Measurements from ENCODE around the gene ESR1. TPM values are rescaled to one million over a fixed set of nuclear protein-coding genes. Genes with fewer than 3 reads are reported as not detected.

ESR1 gene
- total and polyA plus RNA-seq, 2 donors from 2014 or later = 1.1 to 5.2 TPM

DNA sequence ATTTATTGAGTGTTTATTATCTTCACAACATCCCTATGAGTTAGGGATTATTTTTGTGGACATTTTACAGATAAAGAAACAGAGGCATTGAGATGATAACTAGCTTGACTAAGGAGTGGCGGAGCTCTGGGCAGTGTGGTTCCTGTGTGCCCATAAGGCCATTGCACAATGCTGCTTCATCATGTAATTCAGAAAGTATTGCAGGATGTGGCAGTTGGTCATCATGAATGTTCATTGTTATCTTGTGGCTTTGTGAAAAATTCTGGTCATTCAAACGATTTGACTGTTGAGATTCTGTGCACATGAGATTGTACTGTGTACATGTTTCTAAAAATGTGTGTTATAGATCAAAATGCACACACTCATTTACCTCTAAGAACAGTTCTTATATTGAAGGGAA, 150.8 kb downstream of the ESR1 start:
- no peaks in the 10 kb centered on the region for H3K27me3 ChIP-seq (ENCODE audit: control insufficient read depth, insufficient read depth, low read length)
- no peaks in the 10 kb centered on the region for H3K9me3 ChIP-seq (ENCODE audit: control insufficient read depth in 2 of 3, insufficient read depth in 1 of 3, low read length in 3 of 3)
- H3K27ac ChIP-seq (ENCODE audit: low read depth in 2 of 2, low read length in 2 of 2) = no peak overlapping the region
- H3K9ac ChIP-seq (ENCODE audit: low read length in 3 of 3) = no peak overlapping the region
- H3K36me3 ChIP-seq (ENCODE audit: control insufficient read depth in 2 of 3, insufficient read depth in 3 of 3, low read length in 3 of 3) = no peaks in the 10 kb centered on the region
- FAIRE-seq = no peak
- TF ChIP-seq CTCF (IDR thresholded peaks at IDR 0.05; ENCODE audit: borderline replicate concordance, extremely low read depth, insufficient read depth) = no peak
- no peaks in the 10 kb centered on the region for H3K4me1 ChIP-seq (ENCODE audit: control insufficient read depth in 2 of 3, insufficient read depth in 2 of 3, low read depth in 1 of 3, low read length in 3 of 3)
- intact Hi-C loops (cut with DNase I) = no loop called here
- no peak for DNase-seq
- no peak overlapping the region for H3K4me3 ChIP-seq (ENCODE audit: low read length in 3 of 3)

DNA sequence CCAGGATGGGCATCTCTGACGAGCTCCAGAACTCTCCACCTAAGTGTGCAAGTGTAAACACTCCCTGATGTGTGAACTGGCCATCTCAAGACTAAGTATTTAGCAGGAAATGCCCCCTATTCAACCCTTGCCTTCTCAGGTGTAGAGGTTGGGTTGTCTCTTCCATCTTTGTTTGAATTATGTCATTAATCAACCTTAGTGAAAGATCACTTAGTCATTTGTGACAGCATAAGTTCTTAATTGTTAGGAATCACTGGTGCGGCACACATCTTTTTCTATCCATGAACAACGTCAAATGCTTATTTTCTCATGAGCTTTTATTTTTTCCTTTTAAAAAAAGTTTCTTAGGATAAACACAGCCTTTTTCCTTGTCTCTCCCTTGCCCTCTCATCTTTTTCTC, 151.6 kb downstream of the ESR1 start:
- intact Hi-C loops (cut with DNase I) = no loop called here
- Histone ChIP-seq H3K9ac (ENCODE audit: low read length in 3 of 3) (no peak overlapping the region), H3K4me3 (ENCODE audit: low read length in 3 of 3) (no peak overlapping the region), H3K27ac (ENCODE audit: low read depth in 2 of 2, low read length in 2 of 2) (no peak overlapping the region), H3K4me1 (ENCODE audit: control insufficient read depth in 2 of 3, insufficient read depth in 2 of 3, low read depth in 1 of 3, low read length in 3 of 3) (no peaks in the 10 kb centered on the region), H3K9me3 (ENCODE audit: control insufficient read depth in 2 of 3, insufficient read depth in 1 of 3, low read length in 3 of 3) (no peaks in the 10 kb centered on the region), H3K36me3 (ENCODE audit: control insufficient read depth in 2 of 3, insufficient read depth in 3 of 3, low read length in 3 of 3) (no peaks in the 10 kb centered on the region), H3K27me3 (ENCODE audit: control insufficient read depth, insufficient read depth, low read length) (no peaks in the 10 kb centered on the region)
- DNase-seq (no peak), FAIRE-seq (no peak)
- TF ChIP-seq CTCF (IDR thresholded peaks at IDR 0.05; ENCODE audit: borderline replicate concordance, extremely low read depth, insufficient read depth) = no peak

DNA sequence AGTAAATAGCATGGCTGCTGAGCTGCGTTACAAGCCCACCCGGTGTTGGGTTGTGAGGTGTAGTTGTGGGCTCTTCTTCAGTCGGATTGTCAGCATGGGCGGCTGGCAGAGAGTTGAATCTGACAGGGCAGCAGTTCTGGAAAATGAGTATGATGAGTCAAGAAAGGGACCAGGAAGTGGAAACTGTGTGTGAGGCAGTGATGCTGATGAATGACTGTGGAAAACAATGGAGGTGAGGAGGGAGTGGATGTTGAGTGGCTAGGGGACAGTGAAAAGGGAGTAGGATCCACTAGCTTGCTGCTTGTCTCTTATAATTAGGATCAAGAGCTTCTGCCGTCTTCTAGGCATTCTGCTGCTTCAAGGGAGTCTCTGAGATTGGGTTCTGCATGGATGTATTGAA, 154.3 kb downstream of the ESR1 start:
- intact Hi-C loops (cut with DNase I) = no loop called here
- Histone ChIP-seq H3K27ac (ENCODE audit: low read depth in 2 of 2, low read length in 2 of 2) (no peak overlapping the region), H3K27me3 (ENCODE audit: control insufficient read depth, insufficient read depth, low read length) (no peaks in the 10 kb centered on the region), H3K36me3 (ENCODE audit: control insufficient read depth in 2 of 3, insufficient read depth in 3 of 3, low read length in 3 of 3) (no peaks in the 10 kb centered on the region), H3K4me3 (ENCODE audit: low read length in 3 of 3) (no peak overlapping the region), H3K9me3 (ENCODE audit: control insufficient read depth in 2 of 3, insufficient read depth in 1 of 3, low read length in 3 of 3) (no peaks in the 10 kb centered on the region), H3K9ac (ENCODE audit: low read length in 3 of 3) (no peak overlapping the region), H3K4me1 (ENCODE audit: control insufficient read depth in 2 of 3, insufficient read depth in 2 of 3, low read depth in 1 of 3, low read length in 3 of 3) (no peaks in the 10 kb centered on the region)
- TF ChIP-seq CTCF (IDR thresholded peaks at IDR 0.05; ENCODE audit: borderline replicate concordance, extremely low read depth, insufficient read depth) = no peak
- DNase-seq = no peak
- FAIRE-seq = no peak

GRCh38 chr6:151962246-151962846, 154.9 kb downstream of the ESR1 start:
- DNase-seq = no peak
- intact Hi-C loops (cut with DNase I) = no loop called here
- Histone ChIP-seq H3K9ac (ENCODE audit: low read length in 3 of 3) (no peak overlapping the region), H3K27me3 (ENCODE audit: control insufficient read depth, insufficient read depth, low read length) (no peaks in the 10 kb centered on the region), H3K36me3 (ENCODE audit: control insufficient read depth in 2 of 3, insufficient read depth in 3 of 3, low read length in 3 of 3) (no peaks in the 10 kb centered on the region), H3K27ac (ENCODE audit: low read depth in 2 of 2, low read length in 2 of 2) (no peak overlapping the region), H3K4me1 (ENCODE audit: control insufficient read depth in 2 of 3, insufficient read depth in 2 of 3, low read depth in 1 of 3, low read length in 3 of 3) (no peaks in the 10 kb centered on the region), H3K4me3 (ENCODE audit: low read length in 3 of 3) (no peak overlapping the region), H3K9me3 (ENCODE audit: control insufficient read depth in 2 of 3, insufficient read depth in 1 of 3, low read length in 3 of 3) (no peaks in the 10 kb centered on the region)
- TF ChIP-seq CTCF (IDR thresholded peaks at IDR 0.05; ENCODE audit: borderline replicate concordance, extremely low read depth, insufficient read depth) = no peak
- FAIRE-seq = no peak

All from kidney (tissue), 14 donors.